ENCODE data around the gene PARVB.

The PARVB gene

DNA sequence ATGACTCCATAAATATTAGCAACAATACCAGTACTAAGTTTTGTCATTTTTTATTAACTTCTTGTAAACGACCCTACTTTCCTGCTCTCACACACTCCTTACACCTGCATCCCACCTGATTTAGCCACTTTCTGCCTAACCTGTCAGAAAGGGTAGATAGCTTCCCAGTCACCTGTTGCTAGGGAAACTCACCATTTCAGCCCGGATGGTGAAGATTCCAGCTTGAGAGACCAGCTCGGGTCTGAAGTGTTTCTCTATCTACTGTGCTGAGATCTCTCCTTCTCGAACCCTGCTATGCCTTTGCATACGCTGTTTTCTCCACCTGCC lies 156.6 kb downstream of the PARVB start, which contains the start of gene PARVG:
Gene PARVG (plus strand): TSS at position 220 of the 327 bp plus-strand sequence. CDS start 2,405 bp downstream, outside the sequence.
- intact Hi-C loops (cut with DNase I; ENCODE audit: low total_unique reads), result no loop called here
- peak within 1 kb of the TSS; percentile 23 to 28 for H3K4me3 ChIP-seq
- H3K36me3 ChIP-seq, result no peaks in the 10 kb centered on the region
- TF ChIP-seq, protein P1, sequence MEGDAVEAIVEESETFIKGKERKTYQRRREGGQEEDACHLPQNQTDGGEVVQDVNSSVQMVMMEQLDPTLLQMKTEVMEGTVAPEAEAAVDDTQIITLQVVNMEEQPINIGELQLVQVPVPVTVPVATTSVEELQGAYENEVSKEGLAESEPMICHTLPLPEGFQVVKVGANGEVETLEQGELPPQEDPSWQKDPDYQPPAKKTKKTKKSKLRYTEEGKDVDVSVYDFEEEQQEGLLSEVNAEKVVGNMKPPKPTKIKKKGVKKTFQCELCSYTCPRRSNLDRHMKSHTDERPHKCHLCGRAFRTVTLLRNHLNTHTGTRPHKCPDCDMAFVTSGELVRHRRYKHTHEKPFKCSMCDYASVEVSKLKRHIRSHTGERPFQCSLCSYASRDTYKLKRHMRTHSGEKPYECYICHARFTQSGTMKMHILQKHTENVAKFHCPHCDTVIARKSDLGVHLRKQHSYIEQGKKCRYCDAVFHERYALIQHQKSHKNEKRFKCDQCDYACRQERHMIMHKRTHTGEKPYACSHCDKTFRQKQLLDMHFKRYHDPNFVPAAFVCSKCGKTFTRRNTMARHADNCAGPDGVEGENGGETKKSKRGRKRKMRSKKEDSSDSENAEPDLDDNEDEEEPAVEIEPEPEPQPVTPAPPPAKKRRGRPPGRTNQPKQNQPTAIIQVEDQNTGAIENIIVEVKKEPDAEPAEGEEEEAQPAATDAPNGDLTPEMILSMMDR (IDR thresholded peaks at IDR 0.05), result no peak
- no peaks in the 10 kb centered on the region for H3K4me1 ChIP-seq
- H3K27ac ChIP-seq, result no peak within 1 kb of the TSS
- no peak for DNase-seq
- H3K27me3 ChIP-seq, result peaks cover 0 to 32% of the 10 kb centered on the region in 2 donors
- no peaks in the 10 kb centered on the region for H3K9me3 ChIP-seq

DNA sequence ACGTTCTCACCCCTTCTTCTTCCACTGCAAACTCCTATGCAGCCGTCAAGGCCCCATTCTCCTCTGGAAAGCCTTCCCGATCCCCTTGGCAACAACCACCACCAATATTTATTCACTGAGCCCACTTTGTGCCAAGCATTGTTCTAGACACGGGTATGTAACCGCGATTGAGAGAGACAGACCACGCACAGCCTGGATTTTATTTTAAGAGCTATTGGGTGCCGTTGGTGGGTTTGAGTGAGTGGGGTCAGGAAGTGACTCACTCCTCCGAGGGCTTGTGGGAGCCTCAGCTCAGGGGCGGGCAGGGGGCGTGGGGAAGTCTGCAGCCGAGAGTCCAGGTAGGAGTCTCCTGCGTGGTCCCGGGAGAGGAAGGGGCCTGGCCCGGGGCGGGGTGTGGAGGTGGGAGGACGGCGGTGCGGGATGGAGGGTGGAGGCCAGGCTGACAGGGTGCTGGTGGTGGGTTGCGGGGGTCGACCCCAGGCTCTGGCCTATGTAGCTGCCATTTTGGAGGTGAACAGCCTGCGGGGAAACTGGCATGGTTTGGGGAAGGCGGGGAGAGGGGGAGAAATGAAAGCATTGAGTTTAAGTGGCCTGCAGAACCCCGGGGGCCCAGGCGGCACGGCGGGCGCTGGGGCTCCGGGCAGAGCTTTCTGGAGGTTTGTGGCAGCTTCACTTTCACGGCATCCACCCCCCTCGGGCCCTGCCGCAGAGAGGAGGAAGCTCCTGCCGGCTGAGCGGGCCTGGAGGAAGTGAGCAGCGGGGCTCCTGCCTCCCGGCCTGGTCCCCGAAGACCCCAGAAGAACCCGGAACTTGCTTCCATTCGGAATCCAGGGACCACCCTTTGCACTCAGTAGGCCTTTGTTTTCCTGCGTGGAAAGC lies 157.2 kb downstream of the PARVB start:
- Histone ChIP-seq H3K27me3 (peaks cover 0 to 32% of the 10 kb centered on the region in 2 donors), H3K4me3 (peak overlapping the region; percentile 23 to 28), H3K36me3 (no peaks in the 10 kb centered on the region), H3K27ac (no peak overlapping the region), H3K4me1 (no peaks in the 10 kb centered on the region), H3K9me3 (no peaks in the 10 kb centered on the region)
- DNase-seq, result no peak
- TF ChIP-seq, protein P1 (IDR thresholded peaks at IDR 0.05), result no peak
- intact Hi-C loops (cut with DNase I; ENCODE audit: low total_unique reads), result no loop called here

DNA sequence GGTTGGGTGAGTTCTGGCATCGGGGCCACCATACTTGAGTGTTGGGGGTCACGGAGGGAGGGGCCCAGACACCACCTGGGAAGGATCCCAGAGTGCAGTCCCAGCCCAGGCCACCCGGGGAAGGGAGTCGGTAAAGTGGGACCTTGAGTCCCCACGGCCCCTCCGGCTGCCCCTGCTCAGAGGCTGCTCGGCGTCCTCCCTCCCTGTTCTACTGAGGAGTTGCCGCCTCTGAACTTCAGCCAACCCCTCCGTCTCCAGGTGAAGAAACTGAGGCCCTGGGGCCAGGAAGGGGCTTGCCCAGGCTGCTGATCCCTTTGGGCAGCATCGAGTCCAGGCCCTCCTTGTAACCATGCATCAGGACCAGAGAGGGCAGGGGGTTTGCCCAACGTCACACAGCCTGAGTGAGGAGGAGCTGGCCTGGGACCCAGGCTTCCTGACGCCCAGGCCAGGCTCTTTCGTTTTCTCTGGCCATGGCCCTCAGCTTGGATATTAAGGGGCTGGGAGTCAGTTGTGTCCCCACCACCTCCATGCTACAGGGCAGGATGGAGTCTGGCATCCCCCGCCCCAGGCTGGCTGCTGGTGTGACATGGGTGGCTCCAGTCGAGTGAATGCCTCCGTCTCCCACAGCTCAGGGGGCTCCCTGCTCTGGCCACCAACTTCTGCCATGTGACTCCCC lies 157.9 kb downstream of the PARVB start:
- H3K27ac ChIP-seq, result no peak overlapping the region
- intact Hi-C loops (cut with DNase I; ENCODE audit: low total_unique reads), result no loop called here
- H3K27me3 ChIP-seq, result peaks cover 0 to 32% of the 10 kb centered on the region in 2 donors
- peak overlapping the region; percentile 23 to 28 for H3K4me3 ChIP-seq
- no peak for DNase-seq
- TF ChIP-seq, protein P1 (IDR thresholded peaks at IDR 0.05), result no peak
- H3K4me1 ChIP-seq, result no peaks in the 10 kb centered on the region
- no peaks in the 10 kb centered on the region for H3K36me3 ChIP-seq
- H3K9me3 ChIP-seq, result no peaks in the 10 kb centered on the region

DNA sequence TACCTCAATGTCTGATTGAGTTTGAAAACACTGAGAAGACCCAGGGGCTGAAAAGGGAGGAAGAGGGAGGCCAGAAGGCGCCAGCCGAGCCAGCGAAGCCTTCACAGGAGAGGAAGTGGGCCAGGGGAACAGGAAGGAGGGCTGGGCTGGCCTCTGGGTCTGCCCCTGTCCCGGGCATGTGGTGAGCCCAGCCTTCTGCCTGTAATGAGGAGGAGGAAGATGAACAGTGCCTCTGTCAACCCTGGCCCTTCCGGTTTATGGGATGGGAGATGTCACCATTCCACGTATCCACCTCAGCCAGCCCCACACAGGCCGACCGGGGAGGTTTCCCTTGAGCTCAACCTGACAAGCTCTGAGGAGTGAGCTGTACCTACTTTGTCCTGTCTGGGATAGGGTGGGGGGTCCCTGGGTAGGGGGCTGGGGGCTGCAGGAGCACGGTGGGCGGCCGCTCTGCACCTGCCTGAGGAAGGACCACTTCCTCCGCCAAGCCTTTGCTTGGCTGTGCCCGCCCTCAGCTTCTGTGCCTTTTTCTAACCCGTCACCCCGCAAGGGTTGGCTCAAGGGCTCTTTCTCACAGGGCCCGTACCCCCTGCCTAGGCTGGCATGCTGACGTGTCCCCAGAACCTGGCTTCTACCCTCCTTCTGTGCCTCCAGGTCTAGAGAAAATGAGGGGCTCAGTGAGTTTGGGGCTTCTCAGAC lies 158.6 kb downstream of the PARVB start:
- intact Hi-C loops (cut with DNase I; ENCODE audit: low total_unique reads), result no loop called here
- Histone ChIP-seq H3K27me3 (peaks cover 0 to 32% of the 10 kb centered on the region in 2 donors), H3K9me3 (no peaks in the 10 kb centered on the region), H3K36me3 (no peaks in the 10 kb centered on the region), H3K4me1 (no peaks in the 10 kb centered on the region), H3K4me3 (peak overlapping the region in 1 of 2 donors; percentile 23), H3K27ac (no peak overlapping the region)
- peak; percentile 65 to 75 for DNase-seq
- TF ChIP-seq, protein P1 (IDR thresholded peaks at IDR 0.05), result no peak

DNA sequence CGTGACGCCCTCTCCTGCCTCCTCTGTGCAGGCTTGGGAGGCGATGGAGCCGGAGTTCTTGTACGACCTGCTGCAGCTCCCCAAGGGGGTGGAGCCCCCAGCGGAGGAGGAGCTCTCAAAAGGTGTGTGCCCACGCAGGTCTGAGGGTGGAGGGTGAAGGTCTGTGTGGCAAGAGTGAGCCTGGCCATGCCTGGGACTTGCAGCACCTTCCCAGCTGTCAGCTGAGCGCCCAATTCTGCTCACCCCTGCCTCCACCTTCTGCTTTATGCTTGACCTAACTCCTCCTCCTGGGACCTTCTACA lies 159.1 kb downstream of the PARVB start:
- no peak overlapping the region for H3K27ac ChIP-seq
- DNase-seq, result no peak
- no peaks in the 10 kb centered on the region for H3K9me3 ChIP-seq
- intact Hi-C loops (cut with DNase I; ENCODE audit: low total_unique reads), result no loop called here
- H3K4me1 ChIP-seq, result no peaks in the 10 kb centered on the region
- TF ChIP-seq, protein P1 (IDR thresholded peaks at IDR 0.05), result no peak
- no peak overlapping the region for H3K4me3 ChIP-seq
- H3K27me3 ChIP-seq, result peaks cover 0 to 32% of the 10 kb centered on the region in 2 donors
- no peaks in the 10 kb centered on the region for H3K36me3 ChIP-seq
